ENCODE data around the gene TMEM196.

Gene TMEM196

DNA sequence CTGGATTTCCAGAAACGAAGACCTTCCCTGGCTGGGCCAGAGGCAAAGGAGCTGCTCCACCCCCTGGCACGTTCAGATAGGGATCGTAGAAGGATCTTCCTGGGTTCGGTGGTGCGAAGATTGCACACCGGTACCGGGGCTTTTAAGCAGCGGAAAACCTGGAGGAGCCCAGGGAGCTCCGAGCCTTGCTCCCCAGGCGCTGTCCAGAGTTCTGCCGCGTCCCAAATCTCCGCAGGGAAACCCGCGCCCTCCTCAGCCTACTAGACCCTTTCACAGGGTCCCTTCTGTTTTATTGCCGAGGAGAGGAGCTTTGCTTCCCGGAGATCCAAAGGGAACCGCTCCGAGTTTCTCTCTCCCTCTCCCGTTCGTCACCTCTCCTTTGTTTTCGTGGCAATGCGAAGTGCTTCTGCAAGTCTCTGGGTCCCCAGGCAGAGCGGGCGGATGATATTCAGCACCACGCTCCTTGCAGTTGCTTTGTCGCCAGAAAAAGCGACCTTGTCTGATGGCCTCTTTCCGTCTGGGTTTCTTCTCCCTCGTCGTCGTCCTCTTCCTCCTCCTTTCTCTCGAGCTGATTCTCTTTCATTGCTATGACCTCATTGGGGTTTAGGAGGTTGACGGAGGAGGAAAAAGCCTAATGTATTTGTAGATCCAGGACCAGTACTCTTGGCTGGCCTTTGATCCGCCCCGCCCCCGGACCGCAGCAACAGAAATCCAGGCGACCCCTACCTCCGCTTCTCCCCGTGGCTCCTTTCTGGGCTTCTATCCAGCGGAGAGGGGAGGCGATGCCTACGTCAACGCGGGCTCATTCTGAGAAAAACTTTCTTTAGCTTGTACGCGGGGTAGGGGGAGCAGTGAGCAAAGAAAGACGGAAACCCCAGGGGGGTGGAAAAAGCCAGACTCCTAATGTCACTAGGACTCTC, at the start of gene TMEM196:
TSS of gene TMEM196 (minus strand) at position 777 of the 920 bp plus-strand sequence. CDS start 921 bp downstream, outside the sequence.
- DNase-seq: no peak

DNA sequence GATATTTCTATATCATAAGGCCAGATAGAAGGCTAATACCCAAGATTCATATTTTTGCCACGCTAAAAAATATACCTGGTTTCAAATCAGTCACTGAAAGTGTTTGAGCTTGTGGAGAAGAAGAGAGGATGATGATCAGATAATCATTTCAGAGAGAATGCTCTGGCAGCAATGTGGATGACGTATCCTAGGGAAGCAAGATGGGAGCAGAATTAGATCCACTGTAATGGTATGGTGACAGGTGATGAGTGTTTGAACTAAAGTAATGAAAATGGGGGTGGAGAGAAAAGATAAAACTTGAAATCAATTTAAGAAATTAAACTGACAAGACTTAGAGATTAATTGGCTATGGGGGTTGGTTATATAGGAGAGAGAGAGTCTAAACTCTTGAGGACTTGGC, 42.7 kb upstream of the TMEM196 start:
- DNase-seq: no peak

GRCh38 chr7:19815546-19815945, 42.1 kb upstream of the TMEM196 start:
- no peak for DNase-seq

DNA sequence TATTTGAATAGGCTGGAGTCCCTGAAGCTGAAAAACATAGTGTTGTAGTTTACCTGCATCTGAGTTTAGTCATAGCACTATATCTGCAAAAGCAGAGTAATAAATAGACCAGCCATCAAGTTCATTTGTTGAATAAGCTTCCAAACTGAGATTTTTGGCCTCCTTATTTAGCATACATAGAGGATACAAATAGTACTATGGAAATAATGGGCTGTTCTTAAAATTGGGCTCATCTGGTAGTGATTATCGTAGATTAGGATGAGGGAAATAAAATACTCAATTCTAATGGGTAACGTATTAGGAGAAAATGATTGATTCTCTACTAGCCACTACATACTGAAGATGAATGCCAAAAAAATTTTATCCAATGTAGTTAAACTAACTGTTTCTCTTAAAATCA, 41.4 kb upstream of the TMEM196 start:
- DNase-seq: no peak

DNA sequence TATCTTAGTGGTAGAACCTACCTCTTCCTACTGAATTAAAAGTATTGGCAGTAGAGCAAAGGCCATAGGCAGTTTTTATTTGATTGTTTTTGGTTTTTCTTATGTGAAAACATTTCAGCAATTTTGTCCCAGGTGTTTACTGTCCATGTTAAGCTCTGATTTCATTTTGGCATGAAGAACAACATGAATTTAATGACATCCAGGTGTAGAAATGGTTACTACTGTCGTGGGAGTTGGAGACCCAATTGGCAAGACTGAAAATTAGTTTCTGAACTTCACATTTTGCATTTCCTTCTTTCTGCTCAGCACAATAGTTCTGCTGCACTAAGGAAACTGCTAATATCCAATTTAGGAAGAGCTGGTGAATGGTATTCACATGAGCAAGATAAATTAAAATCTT, 38.0 kb upstream of the TMEM196 start:
- DNase-seq: no peak

GRCh38 chr7:19798986-19799385, 25.6 kb upstream of the TMEM196 start:
- no peak for DNase-seq

DNA sequence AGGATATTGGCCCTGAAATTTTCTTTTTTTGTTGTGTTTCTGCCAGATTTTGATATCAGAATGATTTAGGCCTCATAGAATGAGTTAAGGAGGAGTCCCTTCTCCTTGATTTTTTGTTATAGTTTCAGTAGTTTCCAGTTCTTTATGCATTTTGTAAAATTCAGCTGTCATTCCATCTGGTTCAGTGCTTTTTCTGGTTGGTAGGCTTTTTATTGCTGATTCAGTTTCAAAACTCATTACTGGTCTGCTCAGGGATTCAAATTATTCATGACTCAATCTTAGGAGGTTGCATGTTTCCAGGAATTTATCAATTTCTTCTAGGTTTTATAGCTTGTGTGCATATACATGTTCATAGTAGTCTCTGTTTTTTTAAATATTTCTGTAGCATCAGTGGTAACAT, 10.1 kb upstream of the TMEM196 start:
- no peak for DNase-seq

- DNase-seq: no peak
These were observed 3.6 kb upstream of the TMEM196 start for GRCh38 chr7:19776981-19777380.

GRCh38 chr7:19775578-19775977, 2.2 kb upstream of the TMEM196 start:
- no peak for DNase-seq

DNA sequence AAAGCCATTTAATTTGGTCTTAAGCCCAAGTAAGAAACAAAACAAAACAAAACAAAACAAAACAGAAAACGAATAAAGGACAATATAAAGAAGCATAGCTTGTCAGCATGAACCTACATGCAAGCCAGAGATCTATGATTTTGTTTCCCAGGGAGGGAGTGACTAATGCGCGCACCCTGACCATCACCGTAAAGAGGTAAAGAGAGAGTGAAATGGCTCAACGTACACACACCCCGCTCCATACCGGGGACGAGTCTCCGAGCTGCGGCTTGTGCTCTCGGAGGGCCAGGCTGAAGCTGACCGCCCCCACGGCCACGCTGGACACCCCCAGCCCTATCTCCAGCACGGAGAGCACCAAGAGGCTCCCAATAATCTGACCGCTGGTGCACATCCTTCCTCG, 1.1 kb downstream of the TMEM196 start:
- no peak for DNase-seq

GRCh38 chr7:19762631-19763030, 10.8 kb downstream of the TMEM196 start:
- no peak for DNase-seq

DNA sequence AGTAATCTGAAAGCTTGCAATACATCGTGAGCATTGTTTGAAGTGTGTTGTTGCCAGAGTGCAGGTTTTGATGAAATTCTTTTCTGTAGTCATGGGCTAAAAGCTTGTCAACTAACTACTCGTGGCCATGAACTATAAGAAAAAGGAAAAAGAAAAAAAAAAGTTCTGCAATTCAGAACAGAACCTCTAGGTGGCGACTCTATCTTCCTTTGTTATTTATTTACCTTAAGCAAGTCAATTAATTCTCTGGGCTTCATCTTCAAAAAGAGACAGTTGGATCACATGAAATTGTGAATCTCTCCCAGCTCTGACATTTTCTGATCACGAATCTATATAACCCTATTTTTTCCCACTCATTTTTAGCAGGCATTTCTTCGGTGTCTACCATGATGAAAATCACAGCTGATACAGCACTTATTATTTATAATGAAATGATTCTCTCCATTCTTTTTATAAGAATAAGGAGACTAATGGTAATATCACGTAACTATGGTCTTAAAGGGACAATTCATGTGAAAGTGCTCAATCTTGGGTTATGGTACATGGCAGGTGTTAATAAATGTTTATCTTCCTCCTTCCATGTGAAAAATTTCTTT, 18.8 kb downstream of the TMEM196 start:
- DNase-seq: no peak

DNA sequence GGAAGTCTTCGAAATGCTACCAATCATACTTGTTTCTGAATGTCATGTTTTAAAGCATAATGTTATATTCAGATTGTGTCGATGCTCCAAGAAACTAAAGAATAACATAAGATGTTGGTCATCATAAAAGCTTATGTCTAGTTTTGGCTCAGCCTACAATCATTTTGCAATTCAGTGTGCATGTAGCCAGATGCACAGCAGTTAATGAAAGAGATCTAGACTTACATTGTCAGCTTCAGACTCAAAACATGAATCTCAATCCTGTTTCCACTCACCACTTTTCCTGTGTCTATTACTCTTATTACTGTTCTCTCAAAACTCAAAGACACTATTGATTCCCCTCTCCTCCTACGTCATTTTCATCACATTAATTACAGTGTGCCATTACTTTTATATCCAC, 21.4 kb downstream of the TMEM196 start:
- DNase-seq: no peak

DNA sequence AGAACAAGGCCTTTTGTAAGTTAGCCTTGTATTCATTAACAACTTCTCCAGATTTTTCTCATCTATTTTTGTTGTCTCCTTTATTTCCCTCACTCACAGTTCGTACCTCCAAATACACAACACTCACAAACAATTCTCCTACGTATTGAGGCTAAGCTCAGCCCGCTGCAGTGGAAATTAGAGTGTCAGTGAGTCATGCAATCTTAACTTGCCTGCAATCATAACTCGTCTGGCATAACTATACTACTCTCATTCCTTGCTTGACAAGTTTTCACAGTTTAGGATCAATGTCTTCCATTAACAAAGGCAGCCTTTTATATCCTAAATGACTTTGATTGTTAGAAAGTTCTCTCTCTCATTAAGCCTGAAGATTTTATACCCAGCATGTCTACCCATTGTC, 23.8 kb downstream of the TMEM196 start:
- DNase-seq: no peak

DNA sequence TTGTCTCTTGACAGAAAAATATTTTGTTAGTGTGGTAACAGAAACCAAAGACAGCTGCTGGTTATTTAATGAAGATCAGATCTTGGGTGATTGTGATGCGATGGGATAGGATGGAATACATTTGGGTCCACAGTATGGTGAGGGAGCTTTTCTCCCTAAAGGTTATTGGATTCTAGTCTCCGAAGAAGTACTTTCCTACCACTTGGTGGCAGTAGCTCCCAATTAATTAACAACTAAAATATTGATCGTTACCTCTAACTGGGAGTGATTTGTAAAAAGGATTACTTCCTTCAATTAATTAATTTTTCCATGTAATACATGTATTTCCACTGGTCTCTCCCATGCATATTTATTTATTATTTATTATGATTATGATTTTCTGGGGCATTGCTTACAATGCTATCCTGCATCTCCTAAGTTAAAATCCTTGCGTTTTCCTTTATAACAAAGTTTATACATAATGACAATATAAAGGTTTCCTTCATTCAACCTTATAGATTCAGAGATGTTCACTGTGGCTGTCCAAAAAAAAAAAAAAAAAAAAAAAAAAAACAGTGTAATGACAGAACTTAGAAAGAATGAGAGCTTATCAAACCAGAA, 25.6 kb downstream of the TMEM196 start:
- DNase-seq: no peak

- no peak for DNase-seq
These were observed 29.3 kb downstream of the TMEM196 start for GRCh38 chr7:19744075-19744474.

- DNase-seq: no peak
These were observed 44.7 kb downstream of the TMEM196 start for GRCh38 chr7:19728716-19729115.

- DNase-seq: no peak
These were observed 47.6 kb downstream of the TMEM196 start for GRCh38 chr7:19725770-19726169.

DNA sequence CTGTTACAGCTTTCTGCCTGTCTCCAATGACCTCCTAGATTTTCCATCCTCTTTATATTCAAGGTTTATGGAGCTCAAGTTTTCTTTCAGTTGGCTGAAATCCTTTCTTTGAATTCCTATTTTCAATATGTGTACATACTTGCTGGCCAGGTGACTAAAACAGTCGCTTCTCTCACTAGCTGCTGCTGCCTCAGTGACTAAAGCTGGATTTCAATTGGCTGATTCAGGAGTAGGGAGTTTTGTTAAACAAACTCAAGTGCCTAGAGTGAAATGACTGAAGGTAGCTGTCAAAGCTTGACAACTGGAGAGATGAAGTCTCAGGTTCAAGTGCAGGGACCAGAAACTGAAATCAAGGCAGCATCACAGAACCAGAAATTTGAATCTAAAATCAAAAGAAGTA, 57.9 kb downstream of the TMEM196 start:
- DNase-seq: no peak

DNA sequence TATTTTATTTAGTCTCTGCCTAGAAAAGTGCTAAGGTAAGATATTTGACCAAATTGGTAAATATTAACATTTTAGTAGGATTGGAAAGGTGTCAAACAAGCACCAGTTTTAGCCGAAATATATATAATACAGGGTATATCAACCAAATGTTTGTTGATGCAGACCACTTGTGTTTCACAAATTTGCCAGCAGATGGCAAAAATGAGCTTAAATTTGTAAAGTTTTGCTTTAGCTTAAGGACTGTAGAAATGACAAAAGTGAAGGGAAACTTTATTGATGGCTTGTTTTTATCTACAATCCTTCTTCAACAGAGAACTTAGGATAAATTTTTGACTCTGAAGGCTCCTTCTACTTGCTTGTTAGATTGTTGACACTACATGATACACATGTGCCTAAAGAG, 59.7 kb downstream of the TMEM196 start:
- DNase-seq: no peak

GRCh38 chr7:19709249-19709578, 64.2 kb downstream of the TMEM196 start:
- no peak for DNase-seq

DNA sequence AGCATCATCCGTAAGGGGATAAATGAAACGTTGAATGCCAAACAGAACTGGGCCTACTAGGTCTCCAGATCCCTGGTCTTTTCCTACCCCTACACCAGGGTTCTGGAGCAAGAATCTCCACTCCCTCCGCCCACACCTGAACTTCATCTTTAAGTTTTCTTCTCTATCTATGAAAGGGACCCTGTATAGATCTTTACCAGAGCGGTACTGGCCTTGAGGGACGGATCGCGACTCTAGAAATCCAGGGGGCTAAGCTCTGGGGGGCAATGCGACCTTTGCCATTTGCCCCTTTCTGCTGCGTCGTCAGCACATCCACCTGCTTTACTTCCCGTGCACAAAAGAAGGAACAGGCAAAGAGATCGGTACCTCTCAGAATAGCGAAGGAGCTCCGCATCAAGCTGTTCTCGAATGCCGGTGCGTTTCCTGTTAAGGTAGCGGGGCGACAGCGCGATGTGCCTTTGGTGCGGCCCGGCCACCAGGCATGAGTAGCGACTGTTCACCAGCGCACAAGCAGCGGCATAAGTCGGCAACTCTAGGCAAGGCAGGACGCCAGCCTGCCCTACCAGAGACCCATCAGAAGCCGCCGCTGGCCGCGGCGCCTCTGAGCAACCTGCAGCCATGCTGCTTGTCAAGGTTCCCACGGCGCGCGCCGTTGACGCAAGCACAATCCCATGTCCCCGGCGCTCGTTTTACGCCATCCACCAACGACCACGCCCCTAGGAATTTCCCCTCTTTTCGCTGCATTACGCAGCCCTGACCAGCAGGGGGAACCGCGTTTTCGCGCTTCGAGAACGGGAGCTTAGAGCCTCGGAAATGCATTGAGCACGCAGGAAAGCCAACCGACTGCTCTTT, 64.8 kb downstream of the TMEM196 start, which contains the start of gene POLR1F:
TSS of gene POLR1F (minus strand) at position 641 of the 852 bp plus-strand sequence. CDS start at position 620, 21 bp downstream.
- DNase-seq: peak; percentile 28

DNA sequence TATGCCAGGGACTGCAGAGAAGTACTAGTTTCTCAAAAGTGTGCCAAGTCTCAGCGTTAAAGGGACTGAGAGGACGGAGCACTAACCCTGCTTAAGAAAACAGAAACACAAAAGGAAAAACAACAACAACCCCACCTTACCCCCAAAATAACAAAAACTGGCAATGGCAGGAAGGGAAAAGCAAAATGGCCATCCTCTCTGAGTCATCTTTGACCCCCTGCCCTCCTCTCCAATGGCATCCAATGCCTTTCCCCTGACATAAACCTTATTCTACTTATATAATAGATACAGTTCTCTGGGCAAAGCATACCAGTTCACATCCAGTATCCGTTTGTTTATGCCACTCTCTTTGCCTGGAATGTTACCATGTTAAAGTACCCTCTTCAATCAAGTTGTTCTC, 66.2 kb downstream of the TMEM196 start:
- no peak for DNase-seq

Data from 8988T (cell line).